CD14-positive monocyte (primary cell): Measurements from ENCODE around the gene MGLL. TPM values are rescaled to one million over a fixed set of nuclear protein-coding genes. Genes with fewer than 3 reads are reported as not detected.

Source experiments
- DNase-seq, 3 donors: peaks; one replicate each; pipeline ENCODE4 v3.0.0-alpha.2; 2011 to 2022
- H2AFZ ChIP-seq: 2 replicates; pipeline ENCODE4 v1.6.0; 2012; ENCODE audit warnings: mild to moderate bottlenecking, low read depth, low read length, inconsistent platforms; ENCODE audit not compliant: insufficient read depth, poor library complexity, severe bottlenecking
- H3K27ac ChIP-seq, 2 donors: 1 replicate in 1 of 2; 2 replicates in 1 of 2; pipeline ENCODE4 v1.5.1; 2012 to 2013; ENCODE audit warnings: low read length in 2 of 2, control low read depth in 1 of 2, inconsistent platforms in 1 of 2, low read depth in 1 of 2, mild to moderate bottlenecking in 1 of 2
- H3K27me3 ChIP-seq, 2 donors: one replicate each; pipeline versions ENCODE4 v1.6.0 to v1.6.1; 2011 to 2013; ENCODE audit warnings: low read length in 2 of 2; ENCODE audit not compliant: control insufficient read depth in 2 of 2, insufficient read depth in 2 of 2
- H3K36me3 ChIP-seq, 2 donors: replicated peaks in 1 of 2; 1 replicate in 1 of 2; 2 replicates in 1 of 2; pipeline versions ENCODE4 v1.5.1 to v1.6.1; 2012 to 2013; ENCODE audit warnings: low read length in 2 of 2, control low read depth in 1 of 2, inconsistent platforms in 1 of 2, mild to moderate bottlenecking in 1 of 2; ENCODE audit not compliant: insufficient read depth in 2 of 2, control insufficient read depth in 1 of 2
- H3K4me1 ChIP-seq, 2 donors: 1 replicate in 1 of 2; 2 replicates in 1 of 2; pipeline versions ENCODE4 v1.5.1 to v1.6.1; 2012 to 2013; ENCODE audit warnings: low read length in 2 of 2, control low read depth in 1 of 2, inconsistent platforms in 1 of 2, mild to moderate bottlenecking in 1 of 2, moderate library complexity in 1 of 2; ENCODE audit not compliant: insufficient read depth in 2 of 2, control insufficient read depth in 1 of 2
- H3K4me2 ChIP-seq: replicated peaks from 2 replicates; pipeline ENCODE3; 2012; ENCODE audit warnings: low read length, moderate library complexity, mild to moderate bottlenecking; ENCODE audit not compliant: poor library complexity, severe bottlenecking; ENCODE audit errors: extremely low read depth
- H3K4me3 ChIP-seq, 3 experiments: fragments of 200-600 bp in 1 of 3; sonication (generic) in 1 of 3; replicated peaks in 1 of 3; 1 replicate in 2 of 3; 2 replicates in 1 of 3; pipeline ENCODE4 v1.5.1; 2011 to 2013; ENCODE audit warnings: low read length in 3 of 3, mild to moderate bottlenecking in 3 of 3, control low read depth in 2 of 3, low read depth in 2 of 3, inconsistent platforms in 1 of 3, moderate library complexity in 1 of 3
- H3K79me2 ChIP-seq: 2 replicates; pipeline ENCODE4 v1.6.0; 2012; ENCODE audit warnings: mild to moderate bottlenecking, control low read depth, inconsistent platforms, low read length, moderate library complexity; ENCODE audit not compliant: insufficient read depth
- H3K9ac ChIP-seq: 2 replicates; pipeline ENCODE4 v1.6.0; 2017; ENCODE audit warnings: low read length, mild to moderate bottlenecking; ENCODE audit not compliant: insufficient read depth, poor library complexity, severe bottlenecking
- H3K9me3 ChIP-seq, 2 donors: replicated peaks in 1 of 2; 1 replicate in 1 of 2; 2 replicates in 1 of 2; pipeline versions ENCODE4 v1.5.1 to v1.6.1; 2012 to 2013; ENCODE audit warnings: low read length in 2 of 2, control low read depth in 1 of 2; ENCODE audit not compliant: control insufficient read depth in 1 of 2, insufficient read depth in 1 of 2
- H4K20me1 ChIP-seq: 2 replicates; pipeline ENCODE4 v1.6.0; 2012; ENCODE audit warnings: mild to moderate bottlenecking, low read length, control low read depth, moderate library complexity; ENCODE audit not compliant: insufficient read depth
- H3K27ac Mint-ChIP-seq, 7 donors: one replicate each; pipeline ENCODE4 v1.8.0; 2020; ENCODE audit warnings: mild to moderate bottlenecking in 7 of 7, mixed read lengths in 7 of 7, moderate library complexity in 6 of 7, inconsistent platforms in 2 of 7
- H3K27me3 Mint-ChIP-seq, 3 donors: one replicate each; pipeline ENCODE4 v1.8.0; 2021 to 2022; ENCODE audit warnings: low read depth in 3 of 3, mild to moderate bottlenecking in 3 of 3, mixed read lengths in 3 of 3, moderate library complexity in 3 of 3, inconsistent platforms in 1 of 3
- H3K36me3 Mint-ChIP-seq, 2 donors: one replicate each; pipeline ENCODE4 v1.8.0; 2020; ENCODE audit warnings: mixed read lengths in 2 of 2, inconsistent platforms in 1 of 2, mild to moderate bottlenecking in 1 of 2
- H3K4me1 Mint-ChIP-seq: one replicate; pipeline ENCODE4 v1.8.0; 2020; ENCODE audit warnings: mild to moderate bottlenecking, mixed read lengths
- H3K4me3 Mint-ChIP-seq, 2 donors: one replicate each; pipeline ENCODE4 v1.8.0; 2020; ENCODE audit warnings: mild to moderate bottlenecking in 2 of 2, mixed read lengths in 2 of 2, moderate library complexity in 1 of 2
- H3K9me3 Mint-ChIP-seq, 7 donors: one replicate each; pipeline ENCODE4 v1.8.0; 2020 to 2022; ENCODE audit warnings: mixed read lengths in 7 of 7, mild to moderate bottlenecking in 6 of 7, moderate library complexity in 6 of 7, inconsistent platforms in 2 of 7
- CTCF ChIP-seq: fragments of 200-600 bp; IDR thresholded peaks from one replicate; pipeline ENCODE4 v1.8.0; 2022; ENCODE audit warnings: antibody characterized with exemption, mild to moderate bottlenecking
- WGBS: methylation state at CpG from one replicate; pipeline ENCODE4 v1.1.5; 2013; ENCODE audit warnings: missing lambda C conversion rate; ENCODE audit not compliant: insufficient coverage; 5-methylcytosine and 5-hydroxymethylcytosine counted together
- intact Hi-C, 2 donors: fragments of 100-400 bp; cut with micrococcal nuclease; formaldehyde crosslinking; loops; one replicate each; pipeline versions ENCODE4 v1.15.0 to v1.15.1; 2023
- polyA plus RNA-seq, 3 donors: library from polyadenylated mRNA; depleted of rRNA in 1 of 3; unstranded in 2 of 3; stranded (reverse) in 1 of 3; fragments of 300-500 nt in 2 of 3; fragments of >200 nt in 1 of 3; fragmentation: Illumina TruSeq in 2 of 3; gene quantifications; 1 replicate in 2 of 3; 2 replicates in 1 of 3; pipeline ENCODE4 v1.2.3, GENCODE V29; 2012 to 2021

Gene MGLL
- polyA plus RNA-seq, 3 donors, result 4.4 to 10.0 (median 6.4) TPM

- 96% methylated on average over 16 of the region's 21 CpGs for WGBS
- peaks cover 7% of the 10 kb centered on the region for H3K79me2 ChIP-seq
- intact Hi-C loops, result loop anchor here (5.0 to 10.0 kb wide), 4 partner anchors 77 to 395 kb away; partner anchors contain the start of gene SEC61A1 (in 1 of the 2)
Measured at GRCh38 chr3:127679534-127680145, 142.7 kb downstream of the MGLL start.

More at GRCh38 chr3:127679534-127680145, 142.7 kb downstream of the MGLL start:
- Mint-ChIP-seq H3K4me3 (no peak overlapping the region), H3K36me3 (peaks cover 54 to 57% of the 10 kb centered on the region in 2 donors), H3K4me1 (peaks cover 78% of the 10 kb centered on the region), H3K27me3 (peaks cover 0 to 3% (median 2%) of the 10 kb centered on the region in 3 donors), H3K27ac (peak overlapping the region in 1 of 7 donors; percentile 18), H3K9me3 (peaks cover 0 to 8% (median 0%) of the 10 kb centered on the region in 7 donors)
- Histone ChIP-seq H3K27ac (no peak overlapping the region), H3K9ac (no peak overlapping the region), H4K20me1 (peaks cover 32% of the 10 kb centered on the region), H3K4me3 (no peak overlapping the region), H3K9me3 (peaks cover 0 to 8% of the 10 kb centered on the region in 2 donors), H2AFZ (no peak overlapping the region), H3K27me3 (no peaks in the 10 kb centered on the region), H3K36me3 (peaks cover 26 to 43% of the 10 kb centered on the region in 2 donors), H3K4me1 (peaks cover 48 to 66% of the 10 kb centered on the region in 2 donors), H3K4me2 (no peak overlapping the region)
- DNase-seq, result no peak
- TF ChIP-seq CTCF, result no peak
